HL-60 (cell line): ENCODE data around the gene ITGA7.
A peak's percentile ranks its signal among the peaks of the same experiment; 100 is the strongest.

ENCODE experiments used
- DNase-seq, 2 experiments: peaks; one replicate each; pipeline ENCODE4 v3.0.0-alpha.2; 2010 to 2020; ENCODE audit warnings: low read depth in 1 of 2, low spot score in 1 of 2
- H3K27ac ChIP-seq: fragments of 250-450 bp; sonication (Bioruptor Pico); replicated peaks from 2 replicates; pipeline ENCODE4 v1.5.1; 2020; ENCODE audit warnings: mild to moderate bottlenecking, moderate library complexity
- H3K27me3 ChIP-seq: fragments of 250-450 bp; sonication (Bioruptor Pico); 2 replicates; pipeline ENCODE4 v1.5.1; 2021; ENCODE audit warnings: mild to moderate bottlenecking, moderate library complexity; ENCODE audit not compliant: insufficient read depth, poor library complexity, severe bottlenecking
- H3K4me3 ChIP-seq: replicated peaks from 2 replicates; pipeline ENCODE4 v1.5.1; 2011; ENCODE audit warnings: mild to moderate bottlenecking, control low read depth, low read length; ENCODE audit not compliant: insufficient read depth
- GABPA ChIP-seq: IDR thresholded peaks from 2 replicates; pipeline ENCODE4 v1.6.1; 2012; ENCODE audit warnings: low read depth
- POLR2AphosphoS5 ChIP-seq: IDR thresholded peaks from 2 replicates; pipeline ENCODE4 v1.6.1; 2012; ENCODE audit warnings: low read depth
- REST ChIP-seq: IDR thresholded peaks from 2 replicates; pipeline ENCODE4 v1.6.1; 2012; ENCODE audit warnings: low read depth; ENCODE audit not compliant: insufficient replicate concordance
- SPI1 ChIP-seq: IDR thresholded peaks from 2 replicates; pipeline ENCODE4 v1.6.1; 2012; ENCODE audit warnings: low read depth, mild to moderate bottlenecking, borderline replicate concordance
- TF ChIP-seq, protein P1 (sequence below): IDR thresholded peaks from one replicate; pipeline ENCODE4 v1.5.1; 2011; ENCODE audit warnings: low read length, control low read depth, inconsistent platforms; ENCODE audit not compliant: insufficient read depth

The ITGA7 gene

GRCh38 chr12:55700255-55701018 is 7.3 kb downstream of the ITGA7 start:
- DNase-seq = peak in 1 of 2 experiments; percentile 86

GRCh38 chr12:55699471-55700055 is 8.1 kb downstream of the ITGA7 start:
- Histone ChIP-seq H3K27me3 (no peaks in the 10 kb centered on the region), H3K27ac (no peak overlapping the region), H3K4me3 (no peak overlapping the region)
- no peak for DNase-seq
- no peak for TF ChIP-seq SPI1
- TF ChIP-seq GABPA = no peak
- TF ChIP-seq POLR2AphosphoS5 = no peak
- TF ChIP-seq REST = no peak
- TF ChIP-seq, protein P1, sequence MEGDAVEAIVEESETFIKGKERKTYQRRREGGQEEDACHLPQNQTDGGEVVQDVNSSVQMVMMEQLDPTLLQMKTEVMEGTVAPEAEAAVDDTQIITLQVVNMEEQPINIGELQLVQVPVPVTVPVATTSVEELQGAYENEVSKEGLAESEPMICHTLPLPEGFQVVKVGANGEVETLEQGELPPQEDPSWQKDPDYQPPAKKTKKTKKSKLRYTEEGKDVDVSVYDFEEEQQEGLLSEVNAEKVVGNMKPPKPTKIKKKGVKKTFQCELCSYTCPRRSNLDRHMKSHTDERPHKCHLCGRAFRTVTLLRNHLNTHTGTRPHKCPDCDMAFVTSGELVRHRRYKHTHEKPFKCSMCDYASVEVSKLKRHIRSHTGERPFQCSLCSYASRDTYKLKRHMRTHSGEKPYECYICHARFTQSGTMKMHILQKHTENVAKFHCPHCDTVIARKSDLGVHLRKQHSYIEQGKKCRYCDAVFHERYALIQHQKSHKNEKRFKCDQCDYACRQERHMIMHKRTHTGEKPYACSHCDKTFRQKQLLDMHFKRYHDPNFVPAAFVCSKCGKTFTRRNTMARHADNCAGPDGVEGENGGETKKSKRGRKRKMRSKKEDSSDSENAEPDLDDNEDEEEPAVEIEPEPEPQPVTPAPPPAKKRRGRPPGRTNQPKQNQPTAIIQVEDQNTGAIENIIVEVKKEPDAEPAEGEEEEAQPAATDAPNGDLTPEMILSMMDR = no peak

More at GRCh38 chr12:55700255-55701018, 7.3 kb downstream of the ITGA7 start:
- TF ChIP-seq REST (no peak), SPI1 (no peak), GABPA (no peak), POLR2AphosphoS5 (no peak)
- TF ChIP-seq, protein P1 = no peak
- no peak overlapping the region for H3K27ac ChIP-seq
- H3K27me3 ChIP-seq = no peaks in the 10 kb centered on the region
- H3K4me3 ChIP-seq = no peak overlapping the region

DNA sequence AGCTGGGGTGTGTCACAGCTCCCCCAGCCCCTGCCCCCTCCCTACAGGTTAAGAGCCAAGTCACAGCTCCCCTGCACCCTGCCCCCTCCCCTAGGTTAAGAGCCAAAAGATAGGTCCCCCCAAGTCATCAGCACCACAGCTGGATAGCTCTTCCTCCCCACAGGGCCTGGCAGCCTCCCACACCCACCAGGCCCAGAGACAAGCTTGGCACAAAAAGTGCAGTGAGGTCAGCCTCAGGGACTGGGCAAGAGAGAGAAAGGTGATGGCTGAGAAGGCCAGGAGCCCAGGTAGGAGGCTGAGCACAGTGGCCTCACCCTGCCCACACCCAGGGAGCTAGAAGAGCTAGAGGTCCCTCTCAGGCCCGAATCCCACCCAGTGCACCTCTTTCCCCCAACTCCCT is 8.7 kb downstream of the ITGA7 start:
- H3K27ac ChIP-seq = no peak overlapping the region
- no peak overlapping the region for H3K4me3 ChIP-seq
- no peak for TF ChIP-seq REST
- no peak for TF ChIP-seq POLR2AphosphoS5
- TF ChIP-seq, protein P1 = no peak
- TF ChIP-seq GABPA = no peak
- no peak for TF ChIP-seq SPI1
- no peak for DNase-seq
- no peaks in the 10 kb centered on the region for H3K27me3 ChIP-seq
